Measurements from ENCODE around the gene RALGPS1.

RALGPS1 gene

DNA sequence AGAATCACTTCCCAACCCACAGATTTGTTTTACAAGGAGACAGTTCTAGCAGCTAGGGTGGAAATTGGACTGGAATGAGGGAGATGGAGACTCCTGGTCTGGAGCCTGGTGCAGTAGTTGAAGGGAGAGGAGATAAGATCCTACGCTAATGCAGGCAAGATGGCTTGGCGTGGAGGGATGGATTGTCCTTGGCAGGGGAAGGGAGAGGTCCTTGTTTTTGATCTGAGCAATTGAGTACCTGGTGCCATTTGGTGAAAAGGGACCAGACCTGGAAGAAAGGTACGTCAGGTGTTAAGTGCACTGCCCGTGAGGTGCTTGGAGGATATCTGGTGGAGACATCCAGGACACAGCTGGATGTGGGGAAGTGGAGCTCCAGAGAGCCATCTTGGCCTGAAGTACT, 172.2 kb downstream of the RALGPS1 start:
- Histone ChIP-seq H3K36me3 (ENCODE audit: control insufficient read depth, insufficient read depth, low read length) (peaks cover 3% of the 10 kb centered on the region), H3K4me3 (ENCODE audit: low read length) (no peak overlapping the region), H3K4me1 (ENCODE audit: control insufficient read depth, insufficient read depth, low read length) (no peaks in the 10 kb centered on the region), H3K9ac (ENCODE audit: low read length) (no peak overlapping the region), H3K27ac (ENCODE audit: low read depth, low read length) (no peak overlapping the region), H3K27me3 (ENCODE audit: control insufficient read depth, insufficient read depth, low read length) (no peaks in the 10 kb centered on the region)

DNA sequence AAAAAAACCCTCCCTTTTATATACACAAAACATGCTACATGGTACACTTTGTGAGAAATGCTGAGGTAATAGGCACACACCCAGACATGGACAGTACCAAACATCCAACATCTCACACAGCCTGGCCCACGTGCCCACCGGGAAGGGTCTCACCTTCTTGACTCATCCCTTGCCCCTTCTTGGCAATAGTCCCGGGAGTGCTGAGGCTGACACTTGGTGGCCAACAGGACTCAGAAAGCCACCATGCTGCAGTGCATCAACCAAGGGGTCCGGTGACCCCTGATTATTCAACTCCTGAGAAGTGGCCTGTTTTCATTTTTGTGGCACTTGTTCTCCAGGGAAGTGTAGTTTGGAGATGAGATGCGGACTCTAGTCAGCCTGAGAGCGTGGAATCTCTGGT, 172.8 kb downstream of the RALGPS1 start:
- peaks cover 3% of the 10 kb centered on the region for H3K36me3 ChIP-seq (ENCODE audit: control insufficient read depth, insufficient read depth, low read length)
- no peaks in the 10 kb centered on the region for H3K27me3 ChIP-seq (ENCODE audit: control insufficient read depth, insufficient read depth, low read length)
- no peak overlapping the region for H3K27ac ChIP-seq (ENCODE audit: low read depth, low read length)
- no peaks in the 10 kb centered on the region for H3K4me1 ChIP-seq (ENCODE audit: control insufficient read depth, insufficient read depth, low read length)
- H3K4me3 ChIP-seq (ENCODE audit: low read length): no peak overlapping the region
- H3K9ac ChIP-seq (ENCODE audit: low read length): no peak overlapping the region

DNA sequence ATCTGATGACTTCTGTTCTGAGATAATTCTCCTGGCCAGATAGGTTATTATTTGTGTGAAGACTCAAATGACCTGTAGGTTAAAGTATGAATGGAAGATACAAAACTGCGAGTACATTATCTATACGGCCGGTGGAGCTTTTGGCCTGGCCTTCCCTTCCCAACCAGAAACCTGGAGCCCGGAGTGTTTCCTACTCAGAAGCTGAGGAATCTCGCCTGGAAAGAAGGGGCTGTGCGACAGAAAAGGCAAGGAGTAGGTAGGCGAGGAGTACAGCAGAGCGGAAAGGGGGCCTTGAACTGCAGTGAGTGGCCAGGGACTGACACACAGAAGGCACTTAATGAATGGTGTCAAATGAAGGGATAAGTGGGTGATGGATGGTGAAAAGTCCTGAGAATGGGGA, 173.3 kb downstream of the RALGPS1 start:
- no peak overlapping the region for H3K4me3 ChIP-seq (ENCODE audit: low read length)
- no peaks in the 10 kb centered on the region for H3K4me1 ChIP-seq (ENCODE audit: control insufficient read depth, insufficient read depth, low read length)
- peaks cover 3% of the 10 kb centered on the region for H3K36me3 ChIP-seq (ENCODE audit: control insufficient read depth, insufficient read depth, low read length)
- H3K27me3 ChIP-seq (ENCODE audit: control insufficient read depth, insufficient read depth, low read length): no peaks in the 10 kb centered on the region
- no peak overlapping the region for H3K9ac ChIP-seq (ENCODE audit: low read length)
- no peak overlapping the region for H3K27ac ChIP-seq (ENCODE audit: low read depth, low read length)

DNA sequence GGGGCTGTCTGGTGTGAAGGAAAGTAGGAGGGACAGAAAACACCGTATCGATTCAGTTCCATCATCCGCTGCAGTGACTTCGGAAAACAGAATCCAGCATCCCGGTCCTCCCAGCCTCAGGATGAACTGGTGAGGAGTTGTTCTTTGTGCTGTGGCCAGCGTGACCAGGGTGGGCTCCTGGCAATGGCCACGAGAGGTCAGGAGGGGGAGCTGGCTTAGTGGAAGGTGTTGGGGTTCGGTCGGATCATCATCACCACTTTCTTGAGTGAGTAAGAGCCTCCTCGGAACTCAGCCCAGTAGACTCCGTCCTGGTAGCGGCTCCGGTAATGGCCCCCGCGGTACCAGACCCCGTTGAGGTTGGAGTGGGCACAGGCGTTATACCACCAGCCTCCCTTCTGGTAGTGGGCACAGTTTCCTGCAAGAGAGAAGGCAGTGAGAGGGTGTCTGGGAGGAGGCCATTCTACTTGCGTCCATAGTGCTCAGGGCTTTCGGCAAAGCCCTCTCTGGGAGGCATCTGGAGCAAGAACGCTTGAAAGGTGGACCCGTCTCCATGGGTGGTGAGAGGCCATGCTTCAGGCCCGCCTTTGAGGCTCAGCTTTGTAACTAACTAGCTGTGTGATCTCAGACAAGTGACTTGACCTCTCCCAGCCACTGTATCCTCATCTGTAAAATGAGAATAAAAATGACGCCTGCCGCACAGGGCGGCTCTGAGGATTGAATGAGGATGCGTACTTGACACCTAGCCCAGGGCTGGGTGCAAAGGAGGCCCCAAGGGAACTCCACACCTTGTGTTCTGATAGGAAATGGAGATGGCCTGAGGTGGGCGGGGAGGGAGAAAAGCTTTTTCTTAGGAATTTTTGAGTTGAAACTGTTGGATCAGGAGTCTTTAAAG, 174.4 kb downstream of the RALGPS1 start:
- H3K4me3 ChIP-seq (ENCODE audit: low read length): no peak overlapping the region
- H3K9ac ChIP-seq (ENCODE audit: low read length): no peak overlapping the region
- no peaks in the 10 kb centered on the region for H3K4me1 ChIP-seq (ENCODE audit: control insufficient read depth, insufficient read depth, low read length)
- H3K27me3 ChIP-seq (ENCODE audit: control insufficient read depth, insufficient read depth, low read length): no peaks in the 10 kb centered on the region
- peaks cover 3% of the 10 kb centered on the region for H3K36me3 ChIP-seq (ENCODE audit: control insufficient read depth, insufficient read depth, low read length)
- peak overlapping the region; percentile 49 for H3K27ac ChIP-seq (ENCODE audit: low read depth, low read length)

DNA sequence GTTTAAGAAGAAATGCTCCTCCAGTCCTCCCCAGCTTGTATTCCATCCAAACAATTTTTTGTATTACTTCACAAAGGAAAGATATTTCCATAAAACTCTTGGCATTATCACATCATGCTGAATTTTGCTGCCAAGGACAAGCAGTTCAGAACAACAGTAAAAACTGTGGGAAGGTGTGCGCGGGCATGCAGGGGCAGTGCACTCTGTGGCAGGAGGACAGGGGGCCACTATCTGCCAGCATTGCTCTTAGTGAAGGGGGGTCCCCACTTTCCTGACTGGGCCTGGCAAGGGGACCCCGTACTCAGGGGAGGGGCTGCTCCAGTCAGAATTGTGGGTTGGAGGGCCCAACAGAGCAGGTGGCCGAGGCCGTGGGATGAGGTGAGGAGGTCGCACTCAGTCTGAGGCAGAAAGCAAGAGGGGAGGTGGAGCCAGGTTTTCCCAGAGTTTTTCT, 175.1 kb downstream of the RALGPS1 start:
- H3K4me1 ChIP-seq (ENCODE audit: control insufficient read depth, insufficient read depth, low read length): no peaks in the 10 kb centered on the region
- H3K9ac ChIP-seq (ENCODE audit: low read length): no peak overlapping the region
- no peaks in the 10 kb centered on the region for H3K27me3 ChIP-seq (ENCODE audit: control insufficient read depth, insufficient read depth, low read length)
- H3K27ac ChIP-seq (ENCODE audit: low read depth, low read length): peak overlapping the region; percentile 49
- no peak overlapping the region for H3K4me3 ChIP-seq (ENCODE audit: low read length)
- H3K36me3 ChIP-seq (ENCODE audit: control insufficient read depth, insufficient read depth, low read length): peaks cover 3% of the 10 kb centered on the region

DNA sequence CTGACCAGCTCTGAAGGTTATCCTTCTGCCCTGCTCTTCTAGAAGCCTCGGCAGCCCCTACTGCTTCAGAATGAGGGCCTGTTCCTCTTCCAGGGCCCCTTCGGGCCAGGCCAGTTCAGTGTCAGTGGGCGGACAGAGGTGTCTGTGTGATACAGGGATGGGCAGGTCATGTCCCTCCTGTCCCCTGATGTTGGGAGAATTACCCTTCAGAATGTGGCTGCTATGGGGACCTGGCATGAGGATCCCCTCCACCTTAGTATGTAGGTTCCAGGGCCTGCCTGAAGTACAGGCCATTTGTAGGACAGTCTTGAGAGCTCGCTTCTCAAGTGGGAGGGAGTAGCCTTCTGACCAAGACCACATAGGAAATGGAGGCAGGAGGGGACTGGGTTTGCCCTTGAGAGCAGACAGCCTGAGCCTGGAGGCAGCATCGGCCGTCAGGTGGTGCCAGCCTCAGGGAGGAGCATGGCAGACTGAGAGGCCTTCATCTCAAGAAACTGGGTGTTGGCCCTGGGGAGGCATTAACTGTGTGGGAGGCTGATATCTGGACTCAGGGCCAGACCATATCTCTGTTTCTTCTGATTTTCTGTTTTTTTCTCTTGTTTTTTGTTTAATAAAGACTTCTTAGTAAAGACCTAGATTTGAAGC, 175.9 kb downstream of the RALGPS1 start:
- H3K4me3 ChIP-seq (ENCODE audit: low read length): no peak overlapping the region
- H3K27ac ChIP-seq (ENCODE audit: low read depth, low read length): peak overlapping the region; percentile 49
- no peaks in the 10 kb centered on the region for H3K27me3 ChIP-seq (ENCODE audit: control insufficient read depth, insufficient read depth, low read length)
- no peaks in the 10 kb centered on the region for H3K4me1 ChIP-seq (ENCODE audit: control insufficient read depth, insufficient read depth, low read length)
- H3K9ac ChIP-seq (ENCODE audit: low read length): no peak overlapping the region
- peaks cover 3% of the 10 kb centered on the region for H3K36me3 ChIP-seq (ENCODE audit: control insufficient read depth, insufficient read depth, low read length)

DNA sequence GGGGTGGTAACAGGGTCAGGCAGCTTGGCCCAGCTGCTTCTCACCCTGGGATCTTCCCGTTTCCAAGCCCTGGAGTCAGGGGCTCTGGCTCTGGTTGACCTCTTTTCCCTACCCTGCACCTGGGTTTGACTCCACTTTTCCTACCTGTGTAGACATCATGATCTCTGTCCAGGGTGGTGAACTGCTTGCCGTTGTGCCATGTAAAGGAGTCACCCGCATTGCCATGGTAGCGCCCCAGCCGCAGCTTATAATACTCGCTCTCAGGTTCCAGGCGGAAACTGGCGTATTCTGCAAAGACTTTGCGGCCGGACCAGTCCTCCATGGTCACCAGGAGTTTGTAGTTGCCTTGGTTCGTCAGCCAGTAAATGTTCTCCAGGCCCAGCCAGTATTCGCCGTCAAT, 176.9 kb downstream of the RALGPS1 start:
- H3K27me3 ChIP-seq (ENCODE audit: control insufficient read depth, insufficient read depth, low read length): no peaks in the 10 kb centered on the region
- no peak overlapping the region for H3K9ac ChIP-seq (ENCODE audit: low read length)
- H3K36me3 ChIP-seq (ENCODE audit: control insufficient read depth, insufficient read depth, low read length): peaks cover 3% of the 10 kb centered on the region
- no peak overlapping the region for H3K27ac ChIP-seq (ENCODE audit: low read depth, low read length)
- no peaks in the 10 kb centered on the region for H3K4me1 ChIP-seq (ENCODE audit: control insufficient read depth, insufficient read depth, low read length)
- H3K4me3 ChIP-seq (ENCODE audit: low read length): no peak overlapping the region

DNA sequence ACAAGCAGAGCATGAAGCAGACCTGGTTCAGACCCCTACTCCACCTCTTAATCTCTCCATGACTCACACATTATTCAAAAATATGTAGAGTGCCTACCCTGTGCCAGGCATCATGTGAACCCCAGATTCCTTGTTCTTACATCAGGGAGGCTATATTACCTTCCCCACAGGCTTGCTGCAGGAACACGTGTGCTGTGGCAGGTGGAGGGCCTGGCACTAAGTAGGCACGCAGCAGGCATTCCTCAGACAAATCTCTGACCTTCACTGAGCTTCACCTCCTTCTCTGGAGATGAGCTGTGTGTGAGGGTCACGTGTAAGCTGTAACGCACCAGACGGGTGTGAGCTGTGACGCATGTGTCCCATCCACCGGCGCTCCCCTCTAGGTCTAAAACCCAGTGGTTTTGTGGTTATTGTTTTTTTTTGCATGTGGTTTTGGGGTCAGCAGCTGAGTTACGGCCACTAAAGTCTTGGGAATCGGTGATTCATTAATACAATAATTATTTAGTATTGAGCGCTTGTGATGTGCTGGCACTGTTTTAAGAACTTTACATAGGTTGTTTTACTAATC, 177.5 kb downstream of the RALGPS1 start:
- no peaks in the 10 kb centered on the region for H3K4me1 ChIP-seq (ENCODE audit: control insufficient read depth, insufficient read depth, low read length)
- H3K27me3 ChIP-seq (ENCODE audit: control insufficient read depth, insufficient read depth, low read length): no peaks in the 10 kb centered on the region
- H3K36me3 ChIP-seq (ENCODE audit: control insufficient read depth, insufficient read depth, low read length): peaks cover 3% of the 10 kb centered on the region
- no peak overlapping the region for H3K4me3 ChIP-seq (ENCODE audit: low read length)
- H3K9ac ChIP-seq (ENCODE audit: low read length): no peak overlapping the region
- no peak overlapping the region for H3K27ac ChIP-seq (ENCODE audit: low read depth, low read length)

DNA sequence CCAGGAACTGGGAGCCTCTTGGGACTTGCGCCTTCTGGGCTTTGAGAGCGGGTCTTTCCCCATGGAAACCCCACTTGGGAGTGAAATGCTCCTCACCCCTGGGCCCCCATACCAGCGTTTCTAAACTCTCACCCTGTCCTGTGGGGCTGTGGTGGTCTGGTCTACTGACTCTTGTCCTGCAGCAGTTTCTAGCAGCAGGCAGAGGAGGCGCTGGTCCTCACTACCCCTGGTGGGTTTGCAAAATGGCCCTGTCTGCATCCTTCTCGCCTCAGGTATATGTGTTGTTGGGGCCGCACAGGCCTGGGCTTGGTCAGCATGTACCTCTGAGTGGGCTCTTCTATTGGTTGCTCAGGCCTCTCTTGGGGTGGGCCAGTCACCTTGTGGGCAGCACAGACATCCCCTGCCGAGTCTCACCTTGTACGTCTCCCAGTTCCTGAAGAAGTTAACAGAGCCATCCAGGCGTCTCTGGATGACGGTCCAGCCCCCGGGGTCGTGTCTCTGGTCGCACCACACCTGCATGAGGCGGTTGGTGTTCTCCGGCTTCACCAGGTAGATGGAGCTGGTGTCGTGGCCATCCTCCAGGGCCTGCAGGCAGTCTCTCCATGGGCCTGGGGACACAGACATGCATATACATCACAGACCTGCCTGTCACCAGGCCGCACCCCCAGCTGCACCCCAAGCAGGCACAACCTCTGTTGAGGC, 178.9 kb downstream of the RALGPS1 start:
- peaks cover 3% of the 10 kb centered on the region for H3K36me3 ChIP-seq (ENCODE audit: control insufficient read depth, insufficient read depth, low read length)
- H3K4me1 ChIP-seq (ENCODE audit: control insufficient read depth, insufficient read depth, low read length): no peaks in the 10 kb centered on the region
- no peaks in the 10 kb centered on the region for H3K27me3 ChIP-seq (ENCODE audit: control insufficient read depth, insufficient read depth, low read length)
- no peak overlapping the region for H3K9ac ChIP-seq (ENCODE audit: low read length)
- H3K27ac ChIP-seq (ENCODE audit: low read depth, low read length): no peak overlapping the region
- H3K4me3 ChIP-seq (ENCODE audit: low read length): no peak overlapping the region

DNA sequence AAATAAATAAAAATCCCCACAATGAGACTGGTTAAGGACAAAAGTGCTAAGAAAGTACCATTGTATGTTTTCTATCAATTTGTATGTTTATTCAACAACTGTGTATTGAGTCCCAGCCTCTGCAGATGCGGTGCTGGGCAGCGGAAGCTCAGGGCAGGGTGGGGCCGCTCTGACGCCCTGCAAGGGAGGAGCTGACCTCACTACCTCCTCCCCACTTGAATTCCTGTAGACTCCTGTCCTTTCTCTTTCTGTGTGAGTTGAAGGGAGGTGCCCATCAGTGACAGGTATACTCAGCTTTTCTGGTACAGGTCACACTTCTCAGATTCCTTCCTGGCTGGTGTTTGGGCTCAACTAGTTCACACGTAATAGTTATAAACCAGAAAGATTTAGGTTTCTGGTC, 180.8 kb downstream of the RALGPS1 start:
- Histone ChIP-seq H3K36me3 (ENCODE audit: control insufficient read depth, insufficient read depth, low read length) (no peaks in the 10 kb centered on the region), H3K27ac (ENCODE audit: low read depth, low read length) (no peak overlapping the region), H3K9ac (ENCODE audit: low read length) (no peak overlapping the region), H3K4me3 (ENCODE audit: low read length) (no peak overlapping the region), H3K4me1 (ENCODE audit: control insufficient read depth, insufficient read depth, low read length) (peaks cover 11% of the 10 kb centered on the region), H3K27me3 (ENCODE audit: control insufficient read depth, insufficient read depth, low read length) (no peaks in the 10 kb centered on the region)

DNA sequence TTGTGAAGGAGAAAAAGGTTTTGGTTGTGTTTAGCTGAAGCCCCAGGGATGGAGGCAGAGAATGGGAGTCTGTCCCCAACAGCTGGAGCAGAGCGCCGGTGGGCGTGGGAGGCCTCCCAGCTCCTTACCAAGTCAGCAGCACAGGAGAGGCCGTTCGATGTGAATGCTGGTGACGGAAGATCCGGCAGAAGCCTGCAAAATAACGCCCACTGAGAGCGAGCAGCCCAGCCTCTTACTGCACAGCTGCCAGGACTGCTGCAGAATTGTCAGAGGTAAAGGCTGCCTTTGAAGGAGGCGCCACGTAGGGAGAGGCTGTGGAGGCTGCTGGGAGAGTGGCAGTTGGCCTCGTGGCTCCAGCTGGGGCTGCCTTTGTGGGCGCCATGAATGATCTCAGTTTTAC, 181.6 kb downstream of the RALGPS1 start:
- H3K9ac ChIP-seq (ENCODE audit: low read length): no peak overlapping the region
- H3K4me1 ChIP-seq (ENCODE audit: control insufficient read depth, insufficient read depth, low read length): peaks cover 17% of the 10 kb centered on the region
- H3K27me3 ChIP-seq (ENCODE audit: control insufficient read depth, insufficient read depth, low read length): no peaks in the 10 kb centered on the region
- no peak overlapping the region for H3K27ac ChIP-seq (ENCODE audit: low read depth, low read length)
- no peak overlapping the region for H3K4me3 ChIP-seq (ENCODE audit: low read length)
- no peaks in the 10 kb centered on the region for H3K36me3 ChIP-seq (ENCODE audit: control insufficient read depth, insufficient read depth, low read length)

DNA sequence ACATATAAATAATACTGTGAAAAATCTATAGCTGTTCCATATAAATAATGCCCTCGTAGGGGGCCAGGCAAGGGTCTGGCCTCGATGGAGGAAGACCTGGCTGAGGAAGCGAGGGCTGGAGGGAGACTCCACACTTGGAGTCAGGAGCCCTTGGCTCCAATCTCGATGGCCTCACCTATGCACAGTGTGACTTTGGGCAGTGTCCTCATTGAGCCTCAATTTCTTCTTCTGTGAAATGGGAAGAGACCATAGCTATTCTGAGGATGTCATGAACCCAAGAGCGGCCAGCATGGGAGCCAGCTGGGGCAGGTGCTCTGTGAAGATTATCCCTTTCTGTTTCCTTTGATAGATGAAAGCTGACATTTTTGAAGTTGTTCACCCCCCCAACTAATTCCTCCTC, 183.1 kb downstream of the RALGPS1 start:
- no peaks in the 10 kb centered on the region for H3K27me3 ChIP-seq (ENCODE audit: control insufficient read depth, insufficient read depth, low read length)
- H3K4me1 ChIP-seq (ENCODE audit: control insufficient read depth, insufficient read depth, low read length): peaks cover 20% of the 10 kb centered on the region
- no peak overlapping the region for H3K4me3 ChIP-seq (ENCODE audit: low read length)
- H3K36me3 ChIP-seq (ENCODE audit: control insufficient read depth, insufficient read depth, low read length): no peaks in the 10 kb centered on the region
- no peak overlapping the region for H3K9ac ChIP-seq (ENCODE audit: low read length)
- H3K27ac ChIP-seq (ENCODE audit: low read depth, low read length): no peak overlapping the region
